ENCODE measurements around the gene UBE2H. TPM values are rescaled to one million over a fixed set of nuclear protein-coding genes. Genes with fewer than 3 reads are reported as not detected.
A peak's percentile ranks its signal among the peaks of the same experiment; 100 is the strongest.

Gene UBE2H
- total RNA-seq, 1 experiment from 2014 or later: 28.8 TPM

DNA sequence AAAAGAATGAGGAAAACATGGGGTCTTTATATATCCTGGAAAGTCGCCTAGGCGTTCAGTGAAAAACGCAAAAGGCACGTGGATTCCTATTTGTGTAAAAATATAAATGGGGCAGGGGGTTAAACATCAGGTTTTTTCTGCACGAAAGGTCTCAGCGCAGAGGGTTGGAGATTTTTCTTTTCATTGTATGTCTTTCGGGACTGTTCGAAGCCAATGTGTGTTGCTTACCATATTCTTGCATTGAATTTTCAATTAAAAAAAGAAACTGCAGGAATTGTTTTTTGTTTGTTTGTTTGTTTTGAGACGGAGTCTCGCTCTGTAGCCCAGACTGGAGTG, 169.2 kb downstream of the UBE2H start:
- H3K9me3 ChIP-seq (ENCODE audit: low read depth, low read length, poor library complexity, severe bottlenecking): no peaks in the 10 kb centered on the region
- intact Hi-C loops (cut with micrococcal nuclease; ENCODE audit: unreplicated experiment): no loop called here
- peaks cover 27% of the 10 kb centered on the region for H3K4me1 ChIP-seq (ENCODE audit: insufficient read depth, low read length, poor library complexity, severe bottlenecking)
- H3K27me3 ChIP-seq (replicated peaks; ENCODE audit: insufficient read depth, low read depth, low read length, poor library complexity): peaks cover 75% of the 10 kb centered on the region
- DNase-seq (ENCODE audit: low spot score): no peak
- H3K27ac ChIP-seq (ENCODE audit: low read depth, low read length, poor library complexity, severe bottlenecking): no peak overlapping the region
- BruUV-seq (replicated peaks): no TSS peak
- no peaks in the 10 kb centered on the region for H3K36me3 ChIP-seq (ENCODE audit: insufficient read depth, low read length, poor library complexity, severe bottlenecking)
- TF ChIP-seq EZH2 (IDR thresholded peaks at IDR 0.05; ENCODE audit: borderline replicate concordance, low read depth, low read length, poor library complexity, severe bottlenecking): no peak
- TF ChIP-seq, protein P1, sequence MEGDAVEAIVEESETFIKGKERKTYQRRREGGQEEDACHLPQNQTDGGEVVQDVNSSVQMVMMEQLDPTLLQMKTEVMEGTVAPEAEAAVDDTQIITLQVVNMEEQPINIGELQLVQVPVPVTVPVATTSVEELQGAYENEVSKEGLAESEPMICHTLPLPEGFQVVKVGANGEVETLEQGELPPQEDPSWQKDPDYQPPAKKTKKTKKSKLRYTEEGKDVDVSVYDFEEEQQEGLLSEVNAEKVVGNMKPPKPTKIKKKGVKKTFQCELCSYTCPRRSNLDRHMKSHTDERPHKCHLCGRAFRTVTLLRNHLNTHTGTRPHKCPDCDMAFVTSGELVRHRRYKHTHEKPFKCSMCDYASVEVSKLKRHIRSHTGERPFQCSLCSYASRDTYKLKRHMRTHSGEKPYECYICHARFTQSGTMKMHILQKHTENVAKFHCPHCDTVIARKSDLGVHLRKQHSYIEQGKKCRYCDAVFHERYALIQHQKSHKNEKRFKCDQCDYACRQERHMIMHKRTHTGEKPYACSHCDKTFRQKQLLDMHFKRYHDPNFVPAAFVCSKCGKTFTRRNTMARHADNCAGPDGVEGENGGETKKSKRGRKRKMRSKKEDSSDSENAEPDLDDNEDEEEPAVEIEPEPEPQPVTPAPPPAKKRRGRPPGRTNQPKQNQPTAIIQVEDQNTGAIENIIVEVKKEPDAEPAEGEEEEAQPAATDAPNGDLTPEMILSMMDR (conservative IDR thresholded peaks at IDR 0.05; ENCODE audit: low read depth, low read length): no peak
- no peak overlapping the region for H3K4me3 ChIP-seq (ENCODE audit: low read depth, low read length, poor library complexity, severe bottlenecking)
- ChIA-PET POLR2A (ENCODE audit: low non-redundant PET) (no interaction called here), CTCF (no interaction called here)

DNA sequence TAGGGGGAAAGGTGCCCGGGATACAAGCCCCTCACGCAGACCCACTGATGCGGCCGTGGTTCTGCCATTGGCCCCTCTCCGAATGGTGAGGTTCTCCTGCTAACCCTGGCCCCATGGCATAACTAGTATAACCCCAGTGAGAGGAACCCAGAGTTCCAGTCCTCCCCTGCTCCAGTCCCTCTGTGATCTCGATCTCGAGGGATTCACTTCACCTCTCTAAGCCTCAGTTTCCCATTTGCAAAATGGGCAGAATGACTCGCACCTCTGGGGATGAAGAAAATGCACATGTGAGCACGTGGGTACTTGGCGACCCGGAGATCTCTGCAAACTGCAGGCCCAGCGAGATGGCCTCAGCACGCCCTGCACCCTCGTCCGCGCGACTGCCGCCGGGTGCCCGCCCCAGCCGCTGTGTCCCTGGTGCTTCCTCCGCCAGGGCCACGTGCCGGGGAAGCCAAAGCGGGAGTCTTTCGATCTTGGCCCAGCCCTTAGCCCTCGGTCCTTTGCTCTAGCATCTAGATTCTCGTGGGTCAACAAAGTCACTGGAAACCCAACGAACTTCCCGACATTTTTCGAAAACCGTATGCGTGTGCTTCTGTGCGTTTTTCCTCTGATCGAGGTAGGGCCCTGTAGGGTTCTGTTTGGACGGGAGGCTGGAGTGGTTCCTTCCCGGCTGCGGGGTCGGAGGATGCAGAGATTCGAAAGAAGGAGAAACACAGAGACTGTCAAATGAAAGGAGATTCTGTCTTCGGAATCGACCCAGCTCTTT, 169.8 kb downstream of the UBE2H start:
- Histone ChIP-seq H3K27me3 (replicated peaks; ENCODE audit: insufficient read depth, low read depth, low read length, poor library complexity) (peaks cover 76% of the 10 kb centered on the region), H3K36me3 (ENCODE audit: insufficient read depth, low read length, poor library complexity, severe bottlenecking) (no peaks in the 10 kb centered on the region), H3K4me3 (ENCODE audit: low read depth, low read length, poor library complexity, severe bottlenecking) (no peak overlapping the region), H3K9me3 (ENCODE audit: low read depth, low read length, poor library complexity, severe bottlenecking) (no peaks in the 10 kb centered on the region), H3K27ac (ENCODE audit: low read depth, low read length, poor library complexity, severe bottlenecking) (no peak overlapping the region), H3K4me1 (ENCODE audit: insufficient read depth, low read length, poor library complexity, severe bottlenecking) (peaks cover 27% of the 10 kb centered on the region)
- peak; percentile 20 for TF ChIP-seq EZH2 (IDR thresholded peaks at IDR 0.05; ENCODE audit: borderline replicate concordance, low read depth, low read length, poor library complexity, severe bottlenecking)
- TF ChIP-seq, protein P1 (conservative IDR thresholded peaks at IDR 0.05; ENCODE audit: low read depth, low read length): no peak
- ChIA-PET CTCF (no interaction called here), POLR2A (ENCODE audit: low non-redundant PET) (no interaction called here)
- DNase-seq (ENCODE audit: low spot score): no peak
- no TSS peak for BruUV-seq (replicated peaks)
- intact Hi-C loops (cut with micrococcal nuclease; ENCODE audit: unreplicated experiment): no loop called here

DNA sequence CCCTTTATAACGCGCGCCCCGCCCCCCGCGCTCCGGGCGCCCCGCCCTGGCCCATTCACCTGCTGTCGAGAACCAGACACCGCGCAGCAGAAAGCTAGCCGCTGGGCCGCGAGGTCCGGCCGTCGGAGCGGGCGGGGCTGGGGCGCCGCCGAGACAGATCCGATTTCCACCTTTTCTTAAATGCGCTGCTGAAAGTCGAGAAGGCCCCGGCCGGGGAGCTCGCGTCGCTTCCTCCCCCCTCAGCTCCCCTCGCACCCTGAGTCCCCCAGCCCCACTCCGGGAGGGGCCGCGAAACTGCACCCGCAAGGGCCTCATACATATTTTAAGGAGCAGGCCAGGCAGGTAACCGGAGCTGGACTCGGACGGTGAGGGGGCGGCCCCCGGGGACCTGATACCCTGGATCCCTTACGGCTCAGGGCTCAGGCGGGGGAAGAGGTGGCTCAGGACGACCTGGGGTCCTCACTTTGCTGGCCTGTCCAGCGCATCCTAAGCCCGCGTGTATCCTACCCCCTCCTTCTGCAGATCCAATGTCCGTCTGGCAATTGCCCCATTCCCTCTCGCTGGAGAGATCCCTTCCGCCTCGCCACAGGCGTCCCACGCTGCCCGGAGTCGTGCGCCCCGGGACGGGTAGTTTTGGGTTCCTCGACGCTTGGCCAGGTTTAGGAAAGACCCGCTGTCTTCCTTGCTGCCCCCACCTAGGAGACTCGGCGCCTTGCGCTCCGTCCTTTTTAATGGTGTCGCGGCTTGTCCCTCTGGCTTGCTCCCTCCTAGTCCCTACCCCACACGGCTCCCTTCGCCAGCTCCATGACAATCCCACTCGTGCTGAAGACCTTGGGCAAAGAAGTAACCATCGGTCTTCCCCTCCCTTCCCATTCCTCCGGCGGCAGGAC, 170.6 kb downstream of the UBE2H start:
- H3K36me3 ChIP-seq (ENCODE audit: insufficient read depth, low read length, poor library complexity, severe bottlenecking): no peaks in the 10 kb centered on the region
- ChIA-PET CTCF (no interaction called here), POLR2A (ENCODE audit: low non-redundant PET) (interaction anchor here (0.6 kb wide), 1 partner anchor 645 kb away, joined by 3 read pairs; no protein-coding TSS in a partner anchor)
- H3K27me3 ChIP-seq (replicated peaks; ENCODE audit: insufficient read depth, low read depth, low read length, poor library complexity): peaks cover 76% of the 10 kb centered on the region
- peaks cover 27% of the 10 kb centered on the region for H3K4me1 ChIP-seq (ENCODE audit: insufficient read depth, low read length, poor library complexity, severe bottlenecking)
- no peak overlapping the region for H3K27ac ChIP-seq (ENCODE audit: low read depth, low read length, poor library complexity, severe bottlenecking)
- intact Hi-C loops (cut with micrococcal nuclease; ENCODE audit: unreplicated experiment): no loop called here
- peak; percentile 83 for TF ChIP-seq EZH2 (IDR thresholded peaks at IDR 0.05; ENCODE audit: borderline replicate concordance, low read depth, low read length, poor library complexity, severe bottlenecking)
- TF ChIP-seq, protein P1 (conservative IDR thresholded peaks at IDR 0.05; ENCODE audit: low read depth, low read length): no peak
- peak overlapping the region; percentile 63 for H3K4me3 ChIP-seq (ENCODE audit: low read depth, low read length, poor library complexity, severe bottlenecking)
- BruUV-seq (replicated peaks): no TSS peak
- H3K9me3 ChIP-seq (ENCODE audit: low read depth, low read length, poor library complexity, severe bottlenecking): no peaks in the 10 kb centered on the region
- no peak for DNase-seq (ENCODE audit: low spot score)

Data from A673 (cell line).